A172 (cell line): ENCODE data around the gene ENHO. TPM values are rescaled to one million over a fixed set of nuclear protein-coding genes. Genes with fewer than 3 reads are reported as not detected.

Experiments
- DNase-seq: peaks from one replicate; pipeline ENCODE4 v3.0.0-alpha.2; 2015; ENCODE audit warnings: low spot score
- total RNA-seq: library from RNA; depleted of rRNA; stranded (reverse); fragments of >200 nt; shearing (Covaris generic); gene quantifications from 2 replicates; pipeline ENCODE4 v1.2.3, GENCODE V29; 2014; rRNA removed

ENHO gene
- total RNA-seq, 1 experiment from 2014 or later, result 0.43 TPM

- DNase-seq, result no peak
Measured at GRCh38 chr9:34475097-34475496, 47.7 kb downstream of the ENHO start.

Other genes starting within 250 kb of the ENHO start
- 9.0 and 11.5 TPM in 2 replicates for gene KIF24, start 193.7 kb downstream of the ENHO start, total RNA-seq
- gene NUDT2, start 193.4 kb downstream of the ENHO start, total RNA-seq, result 52.1 and 67.4 TPM in 2 replicates
- gene MYORG, start 146.1 kb downstream of the ENHO start, total RNA-seq, result 3.5 and 4.6 TPM in 2 replicates
- 11.1 and 11.6 TPM in 2 replicates for gene FAM219A, start 64.4 kb downstream of the ENHO start, total RNA-seq
- gene DNAI1, start 64.2 kb downstream of the ENHO start, total RNA-seq, result not detected in 2 replicates
- 0.69 TPM in 1 of 2 replicates, not detected in the other for gene CNTFR, start 66.7 kb upstream of the ENHO start, total RNA-seq
- gene RPP25L, start 89.1 kb upstream of the ENHO start, total RNA-seq, result 20.1 and 26.2 TPM in 2 replicates
- gene DCTN3, start 97.5 kb upstream of the ENHO start, total RNA-seq, result 98.4 and 138 TPM in 2 replicates
- gene ARID3C, start 106.1 kb upstream of the ENHO start, total RNA-seq, result 0.19 TPM in 1 of 2 replicates, not detected in the other
- 94.0 and 107 TPM in 2 replicates for gene SIGMAR1, start 114.8 kb upstream of the ENHO start, total RNA-seq
- 19.5 and 21.1 TPM in 2 replicates for gene GALT, start 123.7 kb upstream of the ENHO start, total RNA-seq
- 9.3 and 10.9 TPM in 2 replicates for gene IL11RA, start 129.2 kb upstream of the ENHO start, total RNA-seq
- 2.2 TPM in 1 of 2 replicates, not detected in the other for gene CCL27, start 139.7 kb upstream of the ENHO start, total RNA-seq
- not detected in 2 replicates for gene CCL19, start 168.3 kb upstream of the ENHO start, total RNA-seq
- not detected in 2 replicates for gene CCL21, start 187.1 kb upstream of the ENHO start, total RNA-seq